ENCODE results near the gene PERCC1.

The PERCC1 gene

GRCh38 chr16:1454561-1454960, 23.7 kb downstream of the PERCC1 start:
- H3K4me3 ChIP-seq (replicated peaks; ENCODE audit: low read depth, low read length), result no peak overlapping the region
- DNase-seq (ENCODE audit: extremely low read depth, low read depth), result no peak
- TF ChIP-seq CTCF (IDR thresholded peaks at IDR 0.05; ENCODE audit: low read depth, low read length, missing control alignments), result no peak

GRCh38 chr16:1455190-1456171, 24.6 kb downstream of the PERCC1 start:
- DNase-seq (ENCODE audit: extremely low read depth, low read depth), result no peak
- no peak for TF ChIP-seq CTCF (IDR thresholded peaks at IDR 0.05; ENCODE audit: low read depth, low read length, missing control alignments)
- no peak overlapping the region for H3K4me3 ChIP-seq (replicated peaks; ENCODE audit: low read depth, low read length)

- TF ChIP-seq CTCF (IDR thresholded peaks at IDR 0.05; ENCODE audit: low read depth, low read length, missing control alignments), result no peak
- DNase-seq (ENCODE audit: extremely low read depth, low read depth), result no peak
- no peak overlapping the region for H3K4me3 ChIP-seq (replicated peaks; ENCODE audit: low read depth, low read length)
These were observed 26.1 kb downstream of the PERCC1 start for GRCh38 chr16:1456951-1457350.

- no peak overlapping the region for H3K4me3 ChIP-seq (replicated peaks; ENCODE audit: low read depth, low read length)
- DNase-seq (ENCODE audit: extremely low read depth, low read depth), result no peak
- no peak for TF ChIP-seq CTCF (IDR thresholded peaks at IDR 0.05; ENCODE audit: low read depth, low read length, missing control alignments)
These were observed 26.8 kb downstream of the PERCC1 start for GRCh38 chr16:1457489-1458245.

- DNase-seq (ENCODE audit: extremely low read depth, low read depth), result peak; percentile 25
- no peak overlapping the region for H3K4me3 ChIP-seq (replicated peaks; ENCODE audit: low read depth, low read length)
- no peak for TF ChIP-seq CTCF (IDR thresholded peaks at IDR 0.05; ENCODE audit: low read depth, low read length, missing control alignments)
These were observed 27.6 kb downstream of the PERCC1 start for GRCh38 chr16:1458336-1458976.

GRCh38 chr16:1458977-1459341, 28.1 kb downstream of the PERCC1 start:
- no peak for DNase-seq (ENCODE audit: extremely low read depth, low read depth)
- no peak for TF ChIP-seq CTCF (IDR thresholded peaks at IDR 0.05; ENCODE audit: low read depth, low read length, missing control alignments)
- H3K4me3 ChIP-seq (replicated peaks; ENCODE audit: low read depth, low read length), result no peak overlapping the region

All from HFF-Myc (cell line).